ENCODE results near the gene ANKRD33. TPM values are rescaled to one million over a fixed set of nuclear protein-coding genes. Genes with fewer than 3 reads are reported as not detected.

The ANKRD33 gene
- not detected in 2 replicates for total RNA-seq (2014; rRNA removed; shearing (Covaris generic); ENCODE audit: low replicate concordance)

GRCh38 chr12:51887476-51888315 lies at the start of gene ANKRD33:
TSS of gene ANKRD33 (plus strand) at chr12:51888103. CDS start at chr12:51888187, 84 bp downstream.
- H3K9me3 ChIP-seq (ENCODE audit: low read length) = no peaks in the 10 kb centered on the region
- no peak within 1 kb of the TSS for H3K4me2 ChIP-seq (ENCODE audit: low read depth, low read length, poor library complexity, severe bottlenecking)
- H3K9ac ChIP-seq (ENCODE audit: low read length) = no peak within 1 kb of the TSS
- H3K4me3 ChIP-seq (ENCODE audit: low read length) = no peak within 1 kb of the TSS
- H3K79me2 ChIP-seq (ENCODE audit: low read length) = no peaks in the 10 kb centered on the region
- H3K36me3 ChIP-seq (ENCODE audit: insufficient read depth, low read length) = no peaks in the 10 kb centered on the region
- no peaks in the 10 kb centered on the region for H3K27me3 ChIP-seq (ENCODE audit: low read length)
- H4K20me1 ChIP-seq (ENCODE audit: insufficient read depth, low read depth, low read length) = no peaks in the 10 kb centered on the region
- H3K4me1 ChIP-seq (ENCODE audit: low read length) = no peaks in the 10 kb centered on the region
- no peak within 1 kb of the TSS for H3K27ac ChIP-seq (ENCODE audit: low read length)
- H2AFZ ChIP-seq (ENCODE audit: low read length) = no peak within 1 kb of the TSS
- DNase-seq = no peak
- H3K9me2 ChIP-seq (replicated peaks; ENCODE audit: insufficient read depth, low read length) = no peaks in the 10 kb centered on the region

GRCh38 chr12:51838762-51839161 lies 49.1 kb upstream of the ANKRD33 start:
- DNase-seq = no peak
- Histone ChIP-seq H2AFZ (ENCODE audit: low read length) (no peak overlapping the region), H3K27ac (ENCODE audit: low read length) (no peak overlapping the region), H3K36me3 (ENCODE audit: insufficient read depth, low read length) (no peaks in the 10 kb centered on the region), H3K9ac (ENCODE audit: low read length) (no peak overlapping the region), H3K79me2 (ENCODE audit: low read length) (no peaks in the 10 kb centered on the region), H4K20me1 (ENCODE audit: insufficient read depth, low read depth, low read length) (no peaks in the 10 kb centered on the region), H3K4me1 (ENCODE audit: low read length) (no peaks in the 10 kb centered on the region), H3K27me3 (ENCODE audit: low read length) (no peaks in the 10 kb centered on the region), H3K4me3 (ENCODE audit: low read length) (no peak overlapping the region), H3K4me2 (ENCODE audit: low read depth, low read length, poor library complexity, severe bottlenecking) (no peak overlapping the region), H3K9me2 (replicated peaks; ENCODE audit: insufficient read depth, low read length) (no peaks in the 10 kb centered on the region), H3K9me3 (ENCODE audit: low read length) (no peaks in the 10 kb centered on the region)

- H3K27ac ChIP-seq (ENCODE audit: low read length) = no peak overlapping the region
- H3K36me3 ChIP-seq (ENCODE audit: insufficient read depth, low read length) = no peaks in the 10 kb centered on the region
- no peak for DNase-seq
- no peak overlapping the region for H3K9ac ChIP-seq (ENCODE audit: low read length)
- H4K20me1 ChIP-seq (ENCODE audit: insufficient read depth, low read depth, low read length) = no peaks in the 10 kb centered on the region
- no peaks in the 10 kb centered on the region for H3K4me1 ChIP-seq (ENCODE audit: low read length)
- no peaks in the 10 kb centered on the region for H3K9me2 ChIP-seq (replicated peaks; ENCODE audit: insufficient read depth, low read length)
- no peak overlapping the region for H2AFZ ChIP-seq (ENCODE audit: low read length)
- no peak overlapping the region for H3K4me3 ChIP-seq (ENCODE audit: low read length)
- H3K27me3 ChIP-seq (ENCODE audit: low read length) = no peaks in the 10 kb centered on the region
- no peak overlapping the region for H3K4me2 ChIP-seq (ENCODE audit: low read depth, low read length, poor library complexity, severe bottlenecking)
- no peaks in the 10 kb centered on the region for H3K79me2 ChIP-seq (ENCODE audit: low read length)
- H3K9me3 ChIP-seq (ENCODE audit: low read length) = no peaks in the 10 kb centered on the region
Observed at GRCh38 chr12:51839310-51839947, 48.5 kb upstream of the ANKRD33 start.

- H3K27me3 ChIP-seq (ENCODE audit: low read length) = no peaks in the 10 kb centered on the region
- no peaks in the 10 kb centered on the region for H3K9me3 ChIP-seq (ENCODE audit: low read length)
- no peak overlapping the region for H3K4me3 ChIP-seq (ENCODE audit: low read length)
- H3K9ac ChIP-seq (ENCODE audit: low read length) = no peak overlapping the region
- no peaks in the 10 kb centered on the region for H3K4me1 ChIP-seq (ENCODE audit: low read length)
- no peak overlapping the region for H3K27ac ChIP-seq (ENCODE audit: low read length)
- H3K79me2 ChIP-seq (ENCODE audit: low read length) = no peaks in the 10 kb centered on the region
- no peaks in the 10 kb centered on the region for H4K20me1 ChIP-seq (ENCODE audit: insufficient read depth, low read depth, low read length)
- H3K4me2 ChIP-seq (ENCODE audit: low read depth, low read length, poor library complexity, severe bottlenecking) = no peak overlapping the region
- H3K9me2 ChIP-seq (replicated peaks; ENCODE audit: insufficient read depth, low read length) = no peaks in the 10 kb centered on the region
- no peak overlapping the region for H2AFZ ChIP-seq (ENCODE audit: low read length)
- DNase-seq = no peak
- H3K36me3 ChIP-seq (ENCODE audit: insufficient read depth, low read length) = no peaks in the 10 kb centered on the region
Observed at GRCh38 chr12:51840966-51841365, 46.9 kb upstream of the ANKRD33 start.

GRCh38 chr12:51841727-51842126 lies 46.2 kb upstream of the ANKRD33 start:
- no peaks in the 10 kb centered on the region for H3K9me2 ChIP-seq (replicated peaks; ENCODE audit: insufficient read depth, low read length)

GRCh38 chr12:51844854-51845253 lies 43.0 kb upstream of the ANKRD33 start:
- Histone ChIP-seq H3K36me3 (ENCODE audit: insufficient read depth, low read length) (no peaks in the 10 kb centered on the region), H3K4me2 (ENCODE audit: low read depth, low read length, poor library complexity, severe bottlenecking) (no peak overlapping the region), H3K4me1 (ENCODE audit: low read length) (no peaks in the 10 kb centered on the region), H4K20me1 (ENCODE audit: insufficient read depth, low read depth, low read length) (no peaks in the 10 kb centered on the region), H2AFZ (ENCODE audit: low read length) (no peak overlapping the region), H3K27ac (ENCODE audit: low read length) (no peak overlapping the region), H3K9me2 (replicated peaks; ENCODE audit: insufficient read depth, low read length) (no peaks in the 10 kb centered on the region), H3K79me2 (ENCODE audit: low read length) (no peaks in the 10 kb centered on the region), H3K27me3 (ENCODE audit: low read length) (no peaks in the 10 kb centered on the region), H3K9me3 (ENCODE audit: low read length) (no peaks in the 10 kb centered on the region), H3K4me3 (ENCODE audit: low read length) (no peak overlapping the region), H3K9ac (ENCODE audit: low read length) (no peak overlapping the region)
- DNase-seq = no peak

More at GRCh38 chr12:51841727-51842126, 46.2 kb upstream of the ANKRD33 start:
- no peaks in the 10 kb centered on the region for H3K27me3 ChIP-seq (ENCODE audit: low read length)
- no peaks in the 10 kb centered on the region for H3K9me3 ChIP-seq (ENCODE audit: low read length)
- no peak overlapping the region for H3K9ac ChIP-seq (ENCODE audit: low read length)
- H3K4me2 ChIP-seq (ENCODE audit: low read depth, low read length, poor library complexity, severe bottlenecking) = no peak overlapping the region
- no peaks in the 10 kb centered on the region for H3K4me1 ChIP-seq (ENCODE audit: low read length)
- no peaks in the 10 kb centered on the region for H3K36me3 ChIP-seq (ENCODE audit: insufficient read depth, low read length)
- no peak overlapping the region for H3K4me3 ChIP-seq (ENCODE audit: low read length)
- no peak overlapping the region for H3K27ac ChIP-seq (ENCODE audit: low read length)
- H4K20me1 ChIP-seq (ENCODE audit: insufficient read depth, low read depth, low read length) = no peaks in the 10 kb centered on the region
- no peaks in the 10 kb centered on the region for H3K79me2 ChIP-seq (ENCODE audit: low read length)
- DNase-seq = no peak
- H2AFZ ChIP-seq (ENCODE audit: low read length) = no peak overlapping the region

GRCh38 chr12:51845482-51845881 lies 42.4 kb upstream of the ANKRD33 start:
- no peaks in the 10 kb centered on the region for H3K9me3 ChIP-seq (ENCODE audit: low read length)
- no peaks in the 10 kb centered on the region for H3K36me3 ChIP-seq (ENCODE audit: insufficient read depth, low read length)
- DNase-seq = no peak
- H3K9ac ChIP-seq (ENCODE audit: low read length) = no peak overlapping the region
- H2AFZ ChIP-seq (ENCODE audit: low read length) = no peak overlapping the region
- no peak overlapping the region for H3K4me3 ChIP-seq (ENCODE audit: low read length)
- no peaks in the 10 kb centered on the region for H3K4me1 ChIP-seq (ENCODE audit: low read length)
- no peaks in the 10 kb centered on the region for H3K9me2 ChIP-seq (replicated peaks; ENCODE audit: insufficient read depth, low read length)
- no peaks in the 10 kb centered on the region for H3K79me2 ChIP-seq (ENCODE audit: low read length)
- H4K20me1 ChIP-seq (ENCODE audit: insufficient read depth, low read depth, low read length) = no peaks in the 10 kb centered on the region
- H3K27me3 ChIP-seq (ENCODE audit: low read length) = no peaks in the 10 kb centered on the region
- no peak overlapping the region for H3K27ac ChIP-seq (ENCODE audit: low read length)
- H3K4me2 ChIP-seq (ENCODE audit: low read depth, low read length, poor library complexity, severe bottlenecking) = no peak overlapping the region

GRCh38 chr12:51846271-51846691 lies 41.6 kb upstream of the ANKRD33 start:
- H4K20me1 ChIP-seq (ENCODE audit: insufficient read depth, low read depth, low read length) = no peaks in the 10 kb centered on the region
- H3K4me3 ChIP-seq (ENCODE audit: low read length) = no peak overlapping the region
- no peaks in the 10 kb centered on the region for H3K36me3 ChIP-seq (ENCODE audit: insufficient read depth, low read length)
- no peaks in the 10 kb centered on the region for H3K79me2 ChIP-seq (ENCODE audit: low read length)
- H3K4me2 ChIP-seq (ENCODE audit: low read depth, low read length, poor library complexity, severe bottlenecking) = no peak overlapping the region
- no peak overlapping the region for H3K9ac ChIP-seq (ENCODE audit: low read length)
- H3K4me1 ChIP-seq (ENCODE audit: low read length) = no peaks in the 10 kb centered on the region
- no peak overlapping the region for H2AFZ ChIP-seq (ENCODE audit: low read length)
- no peaks in the 10 kb centered on the region for H3K9me3 ChIP-seq (ENCODE audit: low read length)
- H3K27me3 ChIP-seq (ENCODE audit: low read length) = no peaks in the 10 kb centered on the region
- no peak for DNase-seq
- H3K27ac ChIP-seq (ENCODE audit: low read length) = no peak overlapping the region
- no peaks in the 10 kb centered on the region for H3K9me2 ChIP-seq (replicated peaks; ENCODE audit: insufficient read depth, low read length)

All from Karpas-422 (cell line).